ENCODE data around the gene ANK3. TPM values are rescaled to one million over a fixed set of nuclear protein-coding genes. Genes with fewer than 3 reads are reported as not detected.

Gene ANK3
- polyA plus RNA-seq, 4 donors = 9.9 to 81.4 (median 35.5) TPM

GRCh38 chr10:60207894-60208293, 181.8 kb downstream of the ANK3 start:
- Histone ChIP-seq H3K4me3 (ENCODE audit: low read depth in 1 of 3, low read length in 3 of 3) (no peak overlapping the region), H3K9me3 (ENCODE audit: control insufficient read depth in 2 of 2, insufficient read depth in 1 of 2, low read depth in 1 of 2, low read length in 1 of 2) (peaks cover 0 to 3% of the 10 kb centered on the region in 2 donors), H3K4me1 (ENCODE audit: control insufficient read depth in 3 of 3, insufficient read depth in 2 of 3, low read depth in 1 of 3, low read length in 2 of 3) (peaks cover 0 to 2% (median 0%) of the 10 kb centered on the region in 3 donors), H3K27ac (ENCODE audit: low read depth in 1 of 3, low read length in 2 of 3) (no peak overlapping the region), H3K36me3 (ENCODE audit: control insufficient read depth in 3 of 3, insufficient read depth in 2 of 3, low read depth in 1 of 3, low read length in 3 of 3) (peaks cover 0 to 3% (median 0%) of the 10 kb centered on the region in 3 donors), H3K27me3 (ENCODE audit: control insufficient read depth in 3 of 3, insufficient read depth in 3 of 3, low read length in 3 of 3) (no peaks in the 10 kb centered on the region)
- DNase-seq (no peak), FAIRE-seq (no peak)
- 90 to 92% (median 90%) methylated on average over 5 of the region's 5 CpGs for WGBS, 3 donors

- H3K27ac ChIP-seq (ENCODE audit: low read depth in 1 of 3, low read length in 2 of 3) = peak overlapping the region in 1 of 3 donors; percentile 16
- peak; percentile 61 to 86 for DNase-seq
- FAIRE-seq = no peak
- H3K4me3 ChIP-seq (ENCODE audit: low read depth in 1 of 3, low read length in 3 of 3) = no peak overlapping the region
- 13 to 34% (median 19%) methylated on average over 4 of the region's 4 CpGs for WGBS, 3 donors
- H3K27me3 ChIP-seq (ENCODE audit: control insufficient read depth in 3 of 3, insufficient read depth in 3 of 3, low read length in 3 of 3) = no peaks in the 10 kb centered on the region
- H3K9me3 ChIP-seq (ENCODE audit: control insufficient read depth in 2 of 2, insufficient read depth in 1 of 2, low read depth in 1 of 2, low read length in 1 of 2) = peaks cover 0 to 3% of the 10 kb centered on the region in 2 donors
- H3K4me1 ChIP-seq (ENCODE audit: control insufficient read depth in 3 of 3, insufficient read depth in 2 of 3, low read depth in 1 of 3, low read length in 2 of 3) = peaks cover 0 to 2% (median 0%) of the 10 kb centered on the region in 3 donors
- peaks cover 0 to 6% (median 0%) of the 10 kb centered on the region in 3 donors for H3K36me3 ChIP-seq (ENCODE audit: control insufficient read depth in 3 of 3, insufficient read depth in 2 of 3, low read depth in 1 of 3, low read length in 3 of 3)
Measured at GRCh38 chr10:60206735-60207134, 182.9 kb downstream of the ANK3 start.

GRCh38 chr10:60205741-60206140, 183.9 kb downstream of the ANK3 start:
- no peak for FAIRE-seq
- Histone ChIP-seq H3K4me1 (ENCODE audit: control insufficient read depth in 3 of 3, insufficient read depth in 2 of 3, low read depth in 1 of 3, low read length in 2 of 3) (peaks cover 0 to 2% (median 0%) of the 10 kb centered on the region in 3 donors), H3K27ac (ENCODE audit: low read depth in 1 of 3, low read length in 2 of 3) (no peak overlapping the region), H3K27me3 (ENCODE audit: control insufficient read depth in 3 of 3, insufficient read depth in 3 of 3, low read length in 3 of 3) (no peaks in the 10 kb centered on the region), H3K36me3 (ENCODE audit: control insufficient read depth in 3 of 3, insufficient read depth in 2 of 3, low read depth in 1 of 3, low read length in 3 of 3) (peaks cover 0 to 6% (median 0%) of the 10 kb centered on the region in 3 donors), H3K9me3 (ENCODE audit: control insufficient read depth in 2 of 2, insufficient read depth in 1 of 2, low read depth in 1 of 2, low read length in 1 of 2) (no peaks in the 10 kb centered on the region), H3K4me3 (ENCODE audit: low read depth in 1 of 3, low read length in 3 of 3) (no peak overlapping the region)
- WGBS, 3 donors = 89 to 95% (median 93%) methylated on average over 3 of the region's 3 CpGs
- peak in 1 of 2 donors; percentile 15 for DNase-seq

GRCh38 chr10:60203993-60204618, 185.6 kb downstream of the ANK3 start:
- no peak for FAIRE-seq
- WGBS, 3 donors = 74 to 86% (median 77%) methylated on average over 1 of the region's 1 CpG
- peaks cover 0 to 6% (median 0%) of the 10 kb centered on the region in 3 donors for H3K36me3 ChIP-seq (ENCODE audit: control insufficient read depth in 3 of 3, insufficient read depth in 2 of 3, low read depth in 1 of 3, low read length in 3 of 3)

GRCh38 chr10:60200682-60201053, 189.0 kb downstream of the ANK3 start:
- no peaks in the 10 kb centered on the region for H3K4me1 ChIP-seq (ENCODE audit: control insufficient read depth in 3 of 3, insufficient read depth in 2 of 3, low read depth in 1 of 3, low read length in 2 of 3)
- no peaks in the 10 kb centered on the region for H3K9me3 ChIP-seq (ENCODE audit: control insufficient read depth in 2 of 2, insufficient read depth in 1 of 2, low read depth in 1 of 2, low read length in 1 of 2)
- FAIRE-seq = no peak
- H3K36me3 ChIP-seq (ENCODE audit: control insufficient read depth in 3 of 3, insufficient read depth in 2 of 3, low read depth in 1 of 3, low read length in 3 of 3) = peaks cover 0 to 7% (median 0%) of the 10 kb centered on the region in 3 donors
- 83 to 89% (median 86%) methylated on average over 1 of the region's 1 CpG for WGBS, 3 donors
- no peak overlapping the region for H3K27ac ChIP-seq (ENCODE audit: low read depth in 1 of 3, low read length in 2 of 3)
- H3K4me3 ChIP-seq (ENCODE audit: low read depth in 1 of 3, low read length in 3 of 3) = no peak overlapping the region
- no peaks in the 10 kb centered on the region for H3K27me3 ChIP-seq (ENCODE audit: control insufficient read depth in 3 of 3, insufficient read depth in 3 of 3, low read length in 3 of 3)
- DNase-seq = no peak

More at GRCh38 chr10:60203993-60204618, 185.6 kb downstream of the ANK3 start:
- Histone ChIP-seq H3K27ac (ENCODE audit: low read depth in 1 of 3, low read length in 2 of 3) (no peak overlapping the region), H3K4me1 (ENCODE audit: control insufficient read depth in 3 of 3, insufficient read depth in 2 of 3, low read depth in 1 of 3, low read length in 2 of 3) (peaks cover 0 to 2% (median 0%) of the 10 kb centered on the region in 3 donors), H3K27me3 (ENCODE audit: control insufficient read depth in 3 of 3, insufficient read depth in 3 of 3, low read length in 3 of 3) (no peaks in the 10 kb centered on the region), H3K9me3 (ENCODE audit: control insufficient read depth in 2 of 2, insufficient read depth in 1 of 2, low read depth in 1 of 2, low read length in 1 of 2) (no peaks in the 10 kb centered on the region), H3K4me3 (ENCODE audit: low read depth in 1 of 3, low read length in 3 of 3) (no peak overlapping the region)
- peak; percentile 9 to 13 for DNase-seq

- H3K9me3 ChIP-seq (ENCODE audit: control insufficient read depth in 2 of 2, insufficient read depth in 1 of 2, low read depth in 1 of 2, low read length in 1 of 2) = no peaks in the 10 kb centered on the region
- H3K4me3 ChIP-seq (ENCODE audit: low read depth in 1 of 3, low read length in 3 of 3) = no peak overlapping the region
- FAIRE-seq (no peak), DNase-seq (no peak)
- H3K36me3 ChIP-seq (ENCODE audit: control insufficient read depth in 3 of 3, insufficient read depth in 2 of 3, low read depth in 1 of 3, low read length in 3 of 3) = peaks cover 0 to 7% (median 0%) of the 10 kb centered on the region in 3 donors
- no peaks in the 10 kb centered on the region for H3K4me1 ChIP-seq (ENCODE audit: control insufficient read depth in 3 of 3, insufficient read depth in 2 of 3, low read depth in 1 of 3, low read length in 2 of 3)
- WGBS, 3 donors = 88 to 93% (median 93%) methylated on average over 8 of the region's 8 CpGs
- no peak overlapping the region for H3K27ac ChIP-seq (ENCODE audit: low read depth in 1 of 3, low read length in 2 of 3)
- no peaks in the 10 kb centered on the region for H3K27me3 ChIP-seq (ENCODE audit: control insufficient read depth in 3 of 3, insufficient read depth in 3 of 3, low read length in 3 of 3)
Measured at GRCh38 chr10:60200012-60200681, 189.5 kb downstream of the ANK3 start.

DNA sequence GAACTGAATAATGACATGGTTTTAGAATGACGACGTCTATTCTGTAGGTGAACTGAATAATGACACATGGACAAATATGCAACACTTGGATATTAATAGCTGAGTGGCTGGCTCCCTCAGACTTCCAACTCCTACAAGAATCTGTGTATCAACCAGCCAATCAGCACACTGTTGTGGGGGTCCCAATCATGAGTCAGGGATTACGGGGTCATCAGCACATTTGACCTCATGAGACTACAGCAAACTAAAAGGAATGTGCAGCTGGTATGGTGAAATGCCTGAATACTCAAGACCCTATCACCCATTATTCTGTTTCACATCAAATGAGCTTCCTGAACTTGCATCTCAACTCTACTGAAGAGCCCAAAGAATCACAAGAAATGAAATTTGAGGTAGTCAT, 192.5 kb downstream of the ANK3 start:
- DNase-seq = no peak
- FAIRE-seq = no peak
- peaks cover 0 to 2% (median 0%) of the 10 kb centered on the region in 3 donors for H3K4me1 ChIP-seq (ENCODE audit: control insufficient read depth in 3 of 3, insufficient read depth in 2 of 3, low read depth in 1 of 3, low read length in 2 of 3)
- H3K36me3 ChIP-seq (ENCODE audit: control insufficient read depth in 3 of 3, insufficient read depth in 2 of 3, low read depth in 1 of 3, low read length in 3 of 3) = peaks cover 0 to 5% (median 0%) of the 10 kb centered on the region in 3 donors
- H3K27me3 ChIP-seq (ENCODE audit: control insufficient read depth in 3 of 3, insufficient read depth in 3 of 3, low read length in 3 of 3) = no peaks in the 10 kb centered on the region
- no peak overlapping the region for H3K27ac ChIP-seq (ENCODE audit: low read depth in 1 of 3, low read length in 2 of 3)
- H3K9me3 ChIP-seq (ENCODE audit: control insufficient read depth in 2 of 2, insufficient read depth in 1 of 2, low read depth in 1 of 2, low read length in 1 of 2) = no peaks in the 10 kb centered on the region
- H3K4me3 ChIP-seq (ENCODE audit: low read depth in 1 of 3, low read length in 3 of 3) = no peak overlapping the region
- WGBS, 3 donors = 74 to 81% (median 75%) methylated on average over 3 of the region's 3 CpGs

DNA sequence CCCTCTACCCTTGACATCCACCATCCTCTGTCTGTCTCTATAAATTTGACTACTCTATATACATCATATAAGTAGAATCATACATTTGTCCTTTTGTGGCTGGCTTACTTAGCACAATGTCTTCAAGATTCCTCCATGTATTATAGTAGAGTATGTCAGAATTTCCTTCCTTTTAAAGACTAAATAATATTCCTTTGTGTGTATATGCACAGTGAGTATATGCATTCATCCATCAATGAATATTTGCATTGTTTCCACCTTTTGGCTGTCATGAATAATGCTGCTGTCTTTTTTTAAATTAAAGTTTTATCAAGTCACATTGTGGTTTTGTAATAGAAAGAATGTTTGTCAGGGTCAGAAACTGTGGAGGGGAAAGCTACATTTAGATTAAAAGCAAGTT, 195.3 kb downstream of the ANK3 start:
- Histone ChIP-seq H3K27me3 (ENCODE audit: control insufficient read depth in 3 of 3, insufficient read depth in 3 of 3, low read length in 3 of 3) (no peaks in the 10 kb centered on the region), H3K4me3 (ENCODE audit: low read depth in 1 of 3, low read length in 3 of 3) (no peak overlapping the region), H3K9me3 (ENCODE audit: control insufficient read depth in 2 of 2, insufficient read depth in 1 of 2, low read depth in 1 of 2, low read length in 1 of 2) (no peaks in the 10 kb centered on the region), H3K36me3 (ENCODE audit: control insufficient read depth in 3 of 3, insufficient read depth in 2 of 3, low read depth in 1 of 3, low read length in 3 of 3) (peaks cover 0 to 5% (median 0%) of the 10 kb centered on the region in 3 donors), H3K27ac (ENCODE audit: low read depth in 1 of 3, low read length in 2 of 3) (no peak overlapping the region), H3K4me1 (ENCODE audit: control insufficient read depth in 3 of 3, insufficient read depth in 2 of 3, low read depth in 1 of 3, low read length in 2 of 3) (peaks cover 0 to 2% (median 0%) of the 10 kb centered on the region in 3 donors)
- DNase-seq (no peak), FAIRE-seq (no peak)

All from small intestine (tissue), 7 donors.